AG04449 (cell line): ENCODE measurements around the gene DOCK9.

Experiments used
- CTCF ChIA-PET: fragments of 350-600 bp; formaldehyde crosslinking; extraction: SDS; loops from one replicate; lab custom pipeline; 2021; ENCODE audit warnings: antibody characterized with exemption; lab: Yijun Ruan, JAX
- POLR2A ChIA-PET: fragments of 400-600, 350-600 bp; formaldehyde crosslinking; extraction: SDS; loops from one replicate; lab custom pipeline; 2020; ENCODE audit warnings: antibody characterized with exemption, inconsistent platforms; lab: Yijun Ruan, JAX
- DNase-seq: peaks from one replicate; pipeline ENCODE4 v3.0.0-alpha.2; 2010; ENCODE audit warnings: low read depth, low spot score
- H3K4me3 ChIP-seq: 2 replicates; pipeline ENCODE4 v1.5.1; 2011; ENCODE audit warnings: low read depth, mild to moderate bottlenecking, control low read depth, low read length
- CTCF ChIP-seq: IDR thresholded peaks from one replicate; pipeline ENCODE4 v1.5.1; 2011; ENCODE audit warnings: mild to moderate bottlenecking, moderate library complexity, low read length, control low read depth, inconsistent platforms; ENCODE audit not compliant: insufficient read depth; ENCODE audit errors: missing control alignments

Gene DOCK9

GRCh38 chr13:98994896-98995295 is 17.0 kb upstream of the DOCK9 start:
- CTCF ChIA-PET = no interaction called here
- POLR2A ChIA-PET = no interaction called here
- TF ChIP-seq CTCF = no peak
- H3K4me3 ChIP-seq = no peak overlapping the region
- no peak for DNase-seq

- TF ChIP-seq CTCF = no peak
- H3K4me3 ChIP-seq = no peak overlapping the region
- DNase-seq = no peak
- CTCF ChIA-PET = no interaction called here
- POLR2A ChIA-PET = no interaction called here
Observed at GRCh38 chr13:98994080-98994479, 16.2 kb upstream of the DOCK9 start.

- ChIA-PET CTCF (interaction anchor here (1.1 kb wide), 1 partner anchor 42 kb away, joined by 3 read pairs; no protein-coding TSS in a partner anchor), POLR2A (no interaction called here)
- no peak for DNase-seq
- no peak for TF ChIP-seq CTCF
- H3K4me3 ChIP-seq = no peak overlapping the region
Observed at GRCh38 chr13:98992355-98992754, 14.5 kb upstream of the DOCK9 start.

- no peak for DNase-seq
- H3K4me3 ChIP-seq = no peak overlapping the region
- POLR2A ChIA-PET = no interaction called here
- CTCF ChIA-PET = interaction anchor here (1.3 kb wide), 1 partner anchor 277 kb away, joined by 3 read pairs; no protein-coding TSS in a partner anchor
- TF ChIP-seq CTCF = no peak
Observed at GRCh38 chr13:98990701-98991100, 12.8 kb upstream of the DOCK9 start.

GRCh38 chr13:98989469-98990235 is 11.8 kb upstream of the DOCK9 start:
- no peak for TF ChIP-seq CTCF
- ChIA-PET CTCF (interaction anchor here (1.3 kb wide), 1 partner anchor 278 kb away, joined by 3 read pairs; no protein-coding TSS in a partner anchor), POLR2A (no interaction called here)
- DNase-seq = no peak
- no peak overlapping the region for H3K4me3 ChIP-seq

GRCh38 chr13:98988780-98989179 is 10.9 kb upstream of the DOCK9 start:
- CTCF ChIA-PET = interaction anchor here (1.0 kb wide), 1 partner anchor 55 kb away, joined by 3 read pairs; no protein-coding TSS in a partner anchor
- no peak for TF ChIP-seq CTCF
- POLR2A ChIA-PET = no interaction called here
- H3K4me3 ChIP-seq = no peak overlapping the region
- no peak for DNase-seq
